Uterus (tissue), 4 donors: Measurements from ENCODE around the gene AARSD1. TPM values are rescaled to one million over a fixed set of nuclear protein-coding genes. Genes with fewer than 3 reads are reported as not detected.
"Not testable (repeated sequence)": the region's sequence is repeated elsewhere in the genome, so short reads cannot be mapped to it uniquely, and the experiment has no call there.

Experiments
- DNase-seq, 2 donors: peaks; one replicate each; pipeline ENCODE4 v3.0.0-alpha.2; 2019 to 2020
- H3K27ac ChIP-seq, 2 donors: fragments of 200-600 bp; sonication (generic); 1 replicate in 1 of 2; 2 replicates in 1 of 2; pipeline ENCODE4 v1.5.1; 2016 to 2018
- H3K27me3 ChIP-seq, 2 donors: fragments of 200-600 bp; sonication (generic); one replicate each; pipeline ENCODE4 v1.5.1; 2018 to 2019; ENCODE audit warnings: control low read depth in 1 of 2
- H3K36me3 ChIP-seq, 2 donors: fragments of 200-600 bp; sonication (generic); one replicate each; pipeline ENCODE4 v1.5.1; 2019; ENCODE audit warnings: control low read depth in 1 of 2
- H3K4me1 ChIP-seq, 2 donors: fragments of 200-600 bp; sonication (generic); one replicate each; pipeline ENCODE4 v1.5.1; 2018 to 2019; ENCODE audit warnings: control low read depth in 1 of 2
- H3K4me3 ChIP-seq, 2 donors: fragments of 200-600 bp; sonication (generic); 1 replicate in 1 of 2; 2 replicates in 1 of 2; pipeline ENCODE4 v1.5.1; 2018 to 2019; ENCODE audit warnings: mild to moderate bottlenecking in 1 of 2
- H3K9me3 ChIP-seq, 2 donors: fragments of 200-600 bp; sonication (generic); one replicate each; pipeline ENCODE4 v1.5.1; 2019; ENCODE audit warnings: control low read depth in 1 of 2
- CTCF ChIP-seq, 4 experiments: fragments of 200-600 bp in 2 of 4; fragments of 450-650 bp in 2 of 4; sonication (generic) in 2 of 4; IDR thresholded peaks; one replicate each; pipeline ENCODE4 v1.5.1; 2016 to 2019; ENCODE audit warnings: antibody characterized with exemption in 4 of 4, mild to moderate bottlenecking in 2 of 4, moderate library complexity in 1 of 4
- POLR2A ChIP-seq, 2 donors: fragments of 450-650 bp; IDR thresholded peaks; one replicate each; pipeline ENCODE4 v1.6.1; 2016; ENCODE audit warnings: antibody characterized with exemption in 2 of 2, mild to moderate bottlenecking in 1 of 2, moderate library complexity in 1 of 2
- intact Hi-C: fragments of 100-400 bp; cut with DNase I; formaldehyde crosslinking; loops from one replicate; pipeline ENCODE4 v1.15.1; 2023; ENCODE audit warnings: low total_unique reads
- total RNA-seq, 4 donors: library from RNA; depleted of rRNA in 3 of 4; stranded (reverse); fragments of >200 nt in 3 of 4; gene quantifications; one replicate each; pipeline versions ENCODE4 v1.1.0 to v1.2.4, GENCODE V29; 2014 to 2023
- donor health status: DM: yes; HTN: yes; CAD: no.

The AARSD1 gene
- total RNA-seq, 4 donors from 2014 or later, result 5.6 to 69.9 (median 32.6) TPM

GRCh38 chr17:42917236-42917603 is 47.0 kb downstream of the AARSD1 start:
- H3K27ac ChIP-seq, result no peak overlapping the region
- H3K36me3 ChIP-seq, result no peaks in the 10 kb centered on the region

GRCh38 chr17:42916388-42917235 is 47.6 kb downstream of the AARSD1 start:
- H3K36me3 ChIP-seq, intact Hi-C loops, H3K27ac ChIP-seq, H3K4me3 ChIP-seq, H3K9me3 ChIP-seq, H3K4me1 ChIP-seq, DNase-seq, H3K27me3 ChIP-seq: not testable (repeated sequence)

More at GRCh38 chr17:42917236-42917603, 47.0 kb downstream of the AARSD1 start:
- no peak for TF ChIP-seq POLR2A (IDR thresholded peaks at IDR 0.05)
- no peak for TF ChIP-seq CTCF (IDR thresholded peaks at IDR 0.05)
- no peaks in the 10 kb centered on the region for H3K9me3 ChIP-seq
- no peaks in the 10 kb centered on the region for H3K27me3 ChIP-seq
- no peaks in the 10 kb centered on the region for H3K4me1 ChIP-seq
- DNase-seq, result no peak
- no peak overlapping the region for H3K4me3 ChIP-seq
- intact Hi-C loops, result no loop called here

- H3K9me3 ChIP-seq, H3K27me3 ChIP-seq, H3K36me3 ChIP-seq, H3K27ac ChIP-seq, DNase-seq, intact Hi-C loops, H3K4me3 ChIP-seq, H3K4me1 ChIP-seq: not testable (repeated sequence)
Observed at GRCh38 chr17:42915288-42915687, 49.0 kb downstream of the AARSD1 start.

- DNase-seq, result no peak
- Histone ChIP-seq H3K36me3 (no peaks in the 10 kb centered on the region), H3K4me1 (no peaks in the 10 kb centered on the region), H3K27ac (no peak overlapping the region), H3K4me3 (no peak overlapping the region), H3K9me3 (no peaks in the 10 kb centered on the region), H3K27me3 (no peaks in the 10 kb centered on the region)
- intact Hi-C loops, result no loop called here
- TF ChIP-seq POLR2A (IDR thresholded peaks at IDR 0.05) (no peak), CTCF (IDR thresholded peaks at IDR 0.05) (no peak)
Observed at GRCh38 chr17:42913981-42914617, 50.2 kb downstream of the AARSD1 start.

- no peak for DNase-seq
- Histone ChIP-seq H3K4me1 (no peaks in the 10 kb centered on the region), H3K4me3 (no peak overlapping the region), H3K27ac (no peak overlapping the region), H3K36me3 (no peaks in the 10 kb centered on the region), H3K27me3 (no peaks in the 10 kb centered on the region), H3K9me3 (no peaks in the 10 kb centered on the region)
- TF ChIP-seq POLR2A (IDR thresholded peaks at IDR 0.05) (no peak), CTCF (IDR thresholded peaks at IDR 0.05) (no peak)
- intact Hi-C loops, result no loop called here
Observed at GRCh38 chr17:42913522-42913921, 50.7 kb downstream of the AARSD1 start.
